WERI-Rb-1 (cell line): ENCODE measurements around the gene POU2F3.

Experiments used
- DNase-seq: peaks from one replicate; pipeline ENCODE4 v3.0.0-alpha.2; 2020
- H3K27ac ChIP-seq: fragments of 250-450 bp; sonication (Bioruptor Pico); 2 replicates; pipeline ENCODE4 v1.5.1; 2020; ENCODE audit warnings: mild to moderate bottlenecking, moderate library complexity
- H3K27me3 ChIP-seq: fragments of 250-450 bp; sonication (Bioruptor Pico); 2 replicates; pipeline ENCODE4 v1.5.1; 2021; ENCODE audit warnings: mild to moderate bottlenecking, low read depth, moderate library complexity; ENCODE audit not compliant: insufficient read depth, severe bottlenecking
- H3K36me3 ChIP-seq: fragments of 250-450 bp; sonication (Bioruptor Pico); 2 replicates; pipeline ENCODE4 v1.5.1; 2020; ENCODE audit warnings: mild to moderate bottlenecking, moderate library complexity
- H3K4me3 ChIP-seq: 2 replicates; pipeline ENCODE4 v1.5.1; 2011; ENCODE audit warnings: low read depth, mild to moderate bottlenecking, control low read depth, low read length
- H3K9me3 ChIP-seq: fragments of 250-450 bp; sonication (Bioruptor Pico); 2 replicates; pipeline ENCODE4 v1.5.1; 2021; ENCODE audit warnings: mild to moderate bottlenecking, moderate library complexity; ENCODE audit not compliant: severe bottlenecking
- TF ChIP-seq, protein P1 (sequence below): IDR thresholded peaks from 2 replicates; pipeline ENCODE4 v1.5.1; 2011; ENCODE audit warnings: low read depth, mild to moderate bottlenecking, control low read depth, inconsistent platforms, low read length

Gene POU2F3

GRCh38 chr11:120220747-120221037 lies 19.2 kb upstream of the POU2F3 start:
- H3K36me3 ChIP-seq: no peaks in the 10 kb centered on the region
- H3K27ac ChIP-seq: no peak overlapping the region
- H3K27me3 ChIP-seq: no peaks in the 10 kb centered on the region
- no peak overlapping the region for H3K4me3 ChIP-seq
- TF ChIP-seq, protein P1, sequence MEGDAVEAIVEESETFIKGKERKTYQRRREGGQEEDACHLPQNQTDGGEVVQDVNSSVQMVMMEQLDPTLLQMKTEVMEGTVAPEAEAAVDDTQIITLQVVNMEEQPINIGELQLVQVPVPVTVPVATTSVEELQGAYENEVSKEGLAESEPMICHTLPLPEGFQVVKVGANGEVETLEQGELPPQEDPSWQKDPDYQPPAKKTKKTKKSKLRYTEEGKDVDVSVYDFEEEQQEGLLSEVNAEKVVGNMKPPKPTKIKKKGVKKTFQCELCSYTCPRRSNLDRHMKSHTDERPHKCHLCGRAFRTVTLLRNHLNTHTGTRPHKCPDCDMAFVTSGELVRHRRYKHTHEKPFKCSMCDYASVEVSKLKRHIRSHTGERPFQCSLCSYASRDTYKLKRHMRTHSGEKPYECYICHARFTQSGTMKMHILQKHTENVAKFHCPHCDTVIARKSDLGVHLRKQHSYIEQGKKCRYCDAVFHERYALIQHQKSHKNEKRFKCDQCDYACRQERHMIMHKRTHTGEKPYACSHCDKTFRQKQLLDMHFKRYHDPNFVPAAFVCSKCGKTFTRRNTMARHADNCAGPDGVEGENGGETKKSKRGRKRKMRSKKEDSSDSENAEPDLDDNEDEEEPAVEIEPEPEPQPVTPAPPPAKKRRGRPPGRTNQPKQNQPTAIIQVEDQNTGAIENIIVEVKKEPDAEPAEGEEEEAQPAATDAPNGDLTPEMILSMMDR: no peak
- DNase-seq: no peak
- no peaks in the 10 kb centered on the region for H3K9me3 ChIP-seq

DNA sequence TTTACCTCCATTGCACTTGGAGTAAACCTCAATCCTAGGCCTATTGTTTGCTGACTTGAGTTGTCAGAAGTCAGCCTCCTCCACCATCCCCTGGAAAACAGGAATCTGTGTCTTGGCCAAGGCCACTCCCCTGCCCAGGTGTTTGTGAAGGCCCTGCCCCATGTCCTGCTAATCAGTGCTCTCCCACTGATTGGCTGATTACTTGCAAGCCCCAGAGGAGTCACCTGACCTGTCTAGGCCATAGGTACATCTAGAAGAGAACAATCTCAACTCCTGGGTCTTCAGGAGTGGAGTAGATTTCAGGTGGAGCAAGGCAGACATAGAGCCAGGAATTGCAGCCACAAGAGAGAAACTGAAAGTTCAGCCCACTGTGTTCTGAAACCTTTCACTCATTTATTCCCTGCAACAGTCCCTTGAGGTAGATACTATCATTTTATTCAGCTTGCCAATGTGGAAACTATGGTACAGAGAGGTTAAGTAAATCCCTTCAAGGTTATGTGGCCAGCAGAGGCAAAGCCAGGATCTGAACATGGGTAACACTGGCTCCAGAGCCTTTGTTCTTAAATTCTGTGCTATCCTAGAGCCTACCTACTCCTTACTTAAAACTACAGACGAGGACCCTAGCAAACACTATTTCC lies 18.7 kb upstream of the POU2F3 start:
- no peaks in the 10 kb centered on the region for H3K36me3 ChIP-seq
- no peaks in the 10 kb centered on the region for H3K27me3 ChIP-seq
- H3K4me3 ChIP-seq: no peak overlapping the region
- TF ChIP-seq, protein P1: no peak
- DNase-seq: no peak
- H3K27ac ChIP-seq: no peak overlapping the region
- no peaks in the 10 kb centered on the region for H3K9me3 ChIP-seq

DNA sequence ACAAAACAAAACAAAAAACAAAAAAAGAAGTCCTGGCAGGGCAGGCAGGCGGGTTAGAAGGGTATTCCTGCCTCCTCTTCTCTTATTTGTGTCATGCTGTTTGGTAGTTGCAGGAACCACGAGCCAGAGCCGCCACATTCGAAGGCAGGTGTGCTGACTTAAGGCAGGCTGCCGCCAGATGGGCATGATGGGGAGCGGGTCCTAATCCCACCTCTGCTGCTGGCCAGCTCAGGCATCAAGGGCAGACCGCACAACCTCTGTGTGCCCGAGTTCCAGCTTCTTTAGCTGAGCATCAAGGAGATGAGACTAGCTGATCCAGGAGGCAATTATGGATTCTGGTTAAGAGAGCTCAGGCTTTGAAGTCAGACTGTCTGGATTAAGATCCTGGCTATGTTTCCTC lies 17.0 kb upstream of the POU2F3 start:
- DNase-seq: peak; percentile 63
- TF ChIP-seq, protein P1: no peak
- no peaks in the 10 kb centered on the region for H3K9me3 ChIP-seq
- no peak overlapping the region for H3K27ac ChIP-seq
- no peaks in the 10 kb centered on the region for H3K27me3 ChIP-seq
- no peak overlapping the region for H3K4me3 ChIP-seq
- H3K36me3 ChIP-seq: no peaks in the 10 kb centered on the region

- no peak overlapping the region for H3K27ac ChIP-seq
- no peaks in the 10 kb centered on the region for H3K9me3 ChIP-seq
- no peaks in the 10 kb centered on the region for H3K36me3 ChIP-seq
- TF ChIP-seq, protein P1: no peak
- no peak for DNase-seq
- H3K4me3 ChIP-seq: no peak overlapping the region
- no peaks in the 10 kb centered on the region for H3K27me3 ChIP-seq
Observed at GRCh38 chr11:120223793-120224192, 16.1 kb upstream of the POU2F3 start.

GRCh38 chr11:120224361-120224760 lies 15.6 kb upstream of the POU2F3 start:
- Histone ChIP-seq H3K27me3 (no peaks in the 10 kb centered on the region), H3K36me3 (no peaks in the 10 kb centered on the region), H3K9me3 (no peaks in the 10 kb centered on the region), H3K4me3 (no peak overlapping the region), H3K27ac (no peak overlapping the region)
- TF ChIP-seq, protein P1: no peak
- DNase-seq: no peak
